Pancreas (tissue), 10 donors: ENCODE results near the gene BAG1. TPM values are rescaled to one million over a fixed set of nuclear protein-coding genes. Genes with fewer than 3 reads are reported as not detected.

Source experiments
- ATAC-seq, 4 donors: fragments of 200-7000 bp; cut with Tn5 transposase; one replicate each; pipeline versions ENCODE4 v1.8.0 to v1.9.1; 2020; ENCODE audit warnings: mild to moderate bottlenecking in 4 of 4, moderate library complexity in 4 of 4
- DNase-seq, 6 donors: peaks; one replicate each; pipeline ENCODE4 v3.0.0-alpha.2; 2020
- FAIRE-seq: peaks from 2 replicates; lab custom pipeline; 2012; peaks lifted over from hg19 to GRCh38; lab: Jason Lieb, UNC
- H3K27ac ChIP-seq, 4 donors: fragments of 200-600 bp; sonication (generic); 1 replicate in 3 of 4; 2 replicates in 1 of 4; pipeline versions ENCODE4 v1.5.0 to v1.8.0; 2020
- H3K27me3 ChIP-seq, 4 donors: fragments of 200-600 bp; one replicate each; pipeline ENCODE4 v1.8.0; 2021
- H3K36me3 ChIP-seq, 3 donors: fragments of 200-600 bp; sonication (generic) in 1 of 3; one replicate each; pipeline versions ENCODE4 v1.5.0 to v1.8.0; 2020 to 2021
- H3K4me1 ChIP-seq, 3 donors: fragments of 200-600 bp; one replicate each; pipeline ENCODE4 v1.8.0; 2021
- H3K4me3 ChIP-seq, 4 donors: fragments of 200-600 bp; sonication (generic) in 2 of 4; one replicate each; pipeline versions ENCODE4 v1.5.0 to v1.8.0; 2020 to 2021
- H3K9me3 ChIP-seq, 4 donors: fragments of 200-600 bp; one replicate each; pipeline ENCODE4 v1.8.0; 2021
- CTCF ChIP-seq, 4 donors: fragments of 200-600 bp; sonication (generic) in 3 of 4; IDR thresholded peaks; one replicate each; pipeline versions ENCODE4 v1.5.0 to v1.8.0; 2021; ENCODE audit warnings: antibody characterized with exemption in 4 of 4
- WGBS, 2 donors: extraction: QIAGEN DNeasy Blood & Tissue Kit; methylation state at CpG; one replicate each; pipeline ENCODE4 v1.1.7; 2013; 5-methylcytosine and 5-hydroxymethylcytosine counted together
- intact Hi-C, 3 donors: fragments of 100-400 bp; cut with DNase I; formaldehyde crosslinking; loops; one replicate each; pipeline versions ENCODE4 v1.11.1 to v1.14.2; 2022
- polyA plus RNA-seq, 2 donors: library from polyadenylated mRNA; stranded (reverse); fragments of 200-250 nt; gene quantifications; one replicate each; pipeline ENCODE4 v1.2.3, GENCODE V29; 2013
- total RNA-seq, 6 donors: library from RNA; stranded (reverse); fragmentation: NEBNext Ultra II Directional in 4 of 6; extraction: Animal tissue kit (Norgen Biotek cat#: 25700) in 4 of 6; gene quantifications; one replicate each; pipeline versions ENCODE4 v1.2.1 to v1.2.4, GENCODE V29; 2021 to 2023
- donor health status: healthy with polysubstance abuse.
- donor health status: DM: no; HTN: no; CAD: no; lungs with moderate emphysema.
- donor health status: DM: no; HTN: no; CAD: no.
- donor health status: control.
- donor health status: control.
- donor health status: Bipolar disorder and iron deficiency.
- donor health status: DM: yes; HTN: yes; CAD: no.
- donor health status: DM: no; HTN: no; CAD: no.
- donor health status: DM: no; HTN: no; CAD: no.
- donor health status: DM: yes; HTN: yes; CAD: no.

Gene BAG1
- total and polyA plus RNA-seq, 8 donors, result 38.2 to 99.6 (median 53.3) TPM

GRCh38 chr9:33241298-33241697, 23.2 kb downstream of the BAG1 start:
- Histone ChIP-seq H3K9me3 (no peaks in the 10 kb centered on the region), H3K27ac (no peak overlapping the region), H3K4me3 (no peak overlapping the region), H3K27me3 (no peaks in the 10 kb centered on the region), H3K4me1 (no peaks in the 10 kb centered on the region), H3K36me3 (no peaks in the 10 kb centered on the region)
- no peak for TF ChIP-seq CTCF (IDR thresholded peaks at IDR 0.05)
- ATAC-seq, result no peak
- 65 to 73% methylated on average over 5 of the region's 5 CpGs for WGBS, 2 donors
- DNase-seq, result no peak
- no peak for FAIRE-seq
- intact Hi-C loops, result loop anchor here in 1 of 3 donors (10.0 kb wide), 1 partner anchor 56 kb away; no protein-coding TSS in a partner anchor

- intact Hi-C loops, result loop anchor here in 1 of 3 donors (10.0 kb wide), 1 partner anchor 55 kb away; no protein-coding TSS in a partner anchor
- Histone ChIP-seq H3K4me1 (no peaks in the 10 kb centered on the region), H3K27me3 (no peaks in the 10 kb centered on the region), H3K36me3 (no peaks in the 10 kb centered on the region), H3K9me3 (no peaks in the 10 kb centered on the region), H3K4me3 (no peak within 1 kb of the TSS), H3K27ac (no peak within 1 kb of the TSS)
- peak in 3 of 4 donors; percentile 43 to 56 (median 46) for ATAC-seq
- WGBS, 2 donors, result 31 to 38% methylated on average over 7 of the region's 7 CpGs
- FAIRE-seq, result no peak
- TF ChIP-seq CTCF (IDR thresholded peaks at IDR 0.05), result no peak
- DNase-seq, result no peak
These were observed 24.6 kb downstream of the BAG1 start, which contains the start of gene SPINK4 for GRCh38 chr9:33239921-33240320. SPINK4 (plus strand) TSS chr9:33240167; CDS start chr9:33240209, 42 bp downstream.

GRCh38 chr9:33236571-33236970, 27.9 kb downstream of the BAG1 start:
- intact Hi-C loops, result no loop called here
- Histone ChIP-seq H3K4me3 (no peak overlapping the region), H3K27ac (no peak overlapping the region), H3K36me3 (no peaks in the 10 kb centered on the region), H3K4me1 (peaks cover 0 to 13% (median 12%) of the 10 kb centered on the region in 3 donors), H3K9me3 (no peaks in the 10 kb centered on the region), H3K27me3 (no peaks in the 10 kb centered on the region)
- 64 to 77% methylated on average over 3 of the region's 3 CpGs for WGBS, 2 donors
- DNase-seq, result no peak
- no peak for FAIRE-seq
- no peak for TF ChIP-seq CTCF (IDR thresholded peaks at IDR 0.05)
- no peak for ATAC-seq

GRCh38 chr9:33234511-33235467, 29.7 kb downstream of the BAG1 start:
- ATAC-seq (peak; percentile 5 to 28 (median 17)), DNase-seq (peak in 1 of 6 donors; percentile 32), FAIRE-seq (no peak)
- intact Hi-C loops, result no loop called here
- Histone ChIP-seq H3K9me3 (no peaks in the 10 kb centered on the region), H3K4me1 (peaks cover 0 to 13% (median 12%) of the 10 kb centered on the region in 3 donors), H3K4me3 (no peak overlapping the region), H3K27ac (peak overlapping the region in 3 of 4 donors; percentile 27 to 53 (median 50)), H3K27me3 (no peaks in the 10 kb centered on the region), H3K36me3 (no peaks in the 10 kb centered on the region)
- WGBS, 2 donors, result 91 to 92% methylated on average over 9 of the region's 9 CpGs
- no peak for TF ChIP-seq CTCF (IDR thresholded peaks at IDR 0.05)
